Endodermal cell (in vitro differentiated cells): Measurements from ENCODE around the gene EYA2. TPM values are rescaled to one million over a fixed set of nuclear protein-coding genes. Genes with fewer than 3 reads are reported as not detected.

ENCODE experiments used
- DNase-seq: peaks from one replicate; pipeline ENCODE4 v3.0.0-alpha.2; 2017
- H3K27ac ChIP-seq: 2 replicates; pipeline ENCODE4 v1.5.1; 2013; ENCODE audit warnings: mild to moderate bottlenecking, low read depth, low read length, moderate library complexity
- H3K27me3 ChIP-seq: 2 replicates; pipeline ENCODE4 v1.6.1; 2013; ENCODE audit warnings: mild to moderate bottlenecking, low read length, moderate library complexity; ENCODE audit not compliant: insufficient read depth, control insufficient read depth, poor library complexity, severe bottlenecking
- H3K36me3 ChIP-seq: 2 replicates; pipeline ENCODE4 v1.7.0; 2013; ENCODE audit warnings: mild to moderate bottlenecking, low read length, moderate library complexity; ENCODE audit not compliant: control insufficient read depth, insufficient read depth
- H3K4me1 ChIP-seq: one replicate; pipeline ENCODE4 v1.7.0; 2013; ENCODE audit warnings: low read length; ENCODE audit not compliant: control insufficient read depth, insufficient read depth
- H3K4me3 ChIP-seq: 2 replicates; pipeline ENCODE4 v1.5.1; 2013; ENCODE audit warnings: mild to moderate bottlenecking, low read length, moderate library complexity
- H3K9ac ChIP-seq: 2 replicates; pipeline ENCODE4 v1.6.1; 2013; ENCODE audit warnings: mild to moderate bottlenecking, low read length, moderate library complexity; ENCODE audit not compliant: poor library complexity, severe bottlenecking; ENCODE audit errors: extremely low read depth
- H3K9me3 ChIP-seq: 2 replicates; pipeline ENCODE4 v1.6.1; 2013; ENCODE audit warnings: mild to moderate bottlenecking, low read length, moderate library complexity; ENCODE audit not compliant: control insufficient read depth
- H3K27ac Mint-ChIP-seq: 2 replicates; pipeline ENCODE4 v1.8.0; 2020; ENCODE audit warnings: mixed read lengths
- H3K27me3 Mint-ChIP-seq: 2 replicates; pipeline ENCODE4 v1.8.0; 2021; ENCODE audit warnings: mild to moderate bottlenecking, mixed read lengths; ENCODE audit not compliant: insufficient read depth
- H3K36me3 Mint-ChIP-seq: 2 replicates; pipeline ENCODE4 v1.8.0; 2020; ENCODE audit warnings: low read depth, mixed read lengths
- H3K4me1 Mint-ChIP-seq: 2 replicates; pipeline ENCODE4 v1.8.0; 2020; ENCODE audit warnings: mixed read lengths
- H3K4me3 Mint-ChIP-seq: 2 replicates; pipeline ENCODE4 v1.8.0; 2020; ENCODE audit warnings: mild to moderate bottlenecking, moderate library complexity, mixed read lengths
- H3K9me3 Mint-ChIP-seq: 2 replicates; pipeline ENCODE4 v1.8.0; 2020; ENCODE audit warnings: mild to moderate bottlenecking, mixed read lengths
- WGBS, 2 experiments: methylation state at CpG; one replicate each; pipeline versions ENCODE4 v1.1.5 to v1.1.7; 2013; ENCODE audit warnings: missing lambda C conversion rate in 2 of 2, mixed read lengths in 1 of 2; ENCODE audit not compliant: insufficient coverage in 1 of 2, insufficient read length in 1 of 2; 5-methylcytosine and 5-hydroxymethylcytosine counted together
- total RNA-seq, 2 donors: library from RNA; stranded (reverse); fragmentation: NEBNext Ultra II Directional in 1 of 2; extraction: Animal tissue kit (Norgen Biotek cat#: 25700) in 1 of 2; gene quantifications; 2 replicates in 1 of 2; 3 replicates in 1 of 2; pipeline ENCODE4 v1.2.1, GENCODE V29; 2021
- TF ChIP-seq, protein P1 (sequence below): fragments of 200-600 bp; sonication (generic); conservative IDR thresholded peaks from 2 replicates; pipeline ENCODE4 v1.5.0; 2021; ENCODE audit warnings: antibody characterized with exemption, mild to moderate bottlenecking

The EYA2 gene
- total RNA-seq, 2 donors from 2014 or later, result 9.1 to 18.0 TPM

DNA sequence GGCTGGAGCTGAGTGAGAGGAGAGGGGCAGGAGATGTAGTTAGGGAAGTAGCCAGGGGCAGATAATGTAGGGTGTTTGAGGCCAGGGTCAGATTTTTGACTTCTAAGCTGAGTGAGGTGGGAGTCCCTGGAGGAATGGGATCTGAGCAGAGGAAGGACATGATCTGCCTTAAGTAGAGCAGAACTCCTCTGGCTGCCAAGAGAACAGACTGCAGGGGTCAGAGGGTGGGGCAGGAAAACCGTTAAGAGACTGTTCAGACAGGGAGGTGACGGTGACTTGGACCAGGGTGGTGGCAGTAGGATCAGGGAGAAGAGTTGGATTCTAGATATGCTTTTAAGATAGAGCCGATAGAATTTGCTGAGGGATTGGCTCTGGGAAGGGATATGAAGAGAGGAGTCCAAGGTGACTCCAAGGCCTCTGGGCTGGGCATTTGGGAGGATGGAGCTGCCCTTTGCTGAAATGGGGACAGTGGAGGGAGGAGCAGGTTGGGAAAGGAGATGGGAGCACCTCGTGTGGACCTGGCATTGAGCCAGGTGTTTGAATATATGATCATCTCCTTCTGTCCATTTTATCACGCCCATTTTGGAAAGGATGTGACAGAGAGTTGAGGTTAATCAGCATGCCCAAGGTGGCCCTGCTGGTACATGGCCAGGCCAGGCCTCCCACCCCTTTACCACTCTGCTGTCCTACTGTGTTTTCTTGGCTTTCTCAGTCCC lies 18.8 kb downstream of the EYA2 start:
- Mint-ChIP-seq H3K4me3 (no peak overlapping the region), H3K27ac (no peak overlapping the region), H3K4me1 (no peaks in the 10 kb centered on the region)

DNA sequence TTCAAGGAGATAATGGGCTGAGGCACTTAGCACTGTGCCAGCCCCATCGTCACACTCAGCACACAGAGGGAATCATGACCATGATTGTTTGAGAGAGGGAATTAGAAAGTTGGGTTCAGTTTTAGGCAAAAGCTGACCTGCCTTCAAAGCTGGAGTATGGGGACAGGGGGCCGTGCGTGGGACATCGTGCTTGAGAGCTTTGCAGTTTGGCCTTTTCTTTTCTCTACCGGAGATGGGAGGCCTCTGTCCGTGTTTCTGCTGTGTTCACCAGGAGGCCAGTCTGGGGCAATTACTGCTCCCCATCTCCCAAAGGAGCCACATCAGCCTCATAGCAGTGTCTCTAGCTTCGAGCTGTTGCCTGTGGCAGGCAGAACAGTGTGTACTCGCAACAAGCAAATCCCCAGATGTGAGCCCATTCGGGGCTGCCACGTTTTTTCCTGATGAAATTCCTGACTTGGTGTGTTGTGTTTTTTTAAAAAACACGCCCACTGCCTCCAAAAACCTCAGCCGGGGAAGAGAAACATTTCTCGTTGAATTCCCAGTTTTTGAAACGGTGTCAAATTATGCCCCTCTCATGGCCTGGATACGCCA lies 20.2 kb downstream of the EYA2 start:
- no peak overlapping the region for H3K27ac Mint-ChIP-seq
- no peaks in the 10 kb centered on the region for H3K27me3 Mint-ChIP-seq
- Histone ChIP-seq H3K27ac (no peak overlapping the region), H3K9ac (no peak overlapping the region), H3K36me3 (peaks cover 24% of the 10 kb centered on the region), H3K27me3 (no peaks in the 10 kb centered on the region), H3K4me1 (no peaks in the 10 kb centered on the region), H3K4me3 (no peak overlapping the region), H3K9me3 (peaks cover 20% of the 10 kb centered on the region)
- H3K9me3 Mint-ChIP-seq, result peaks cover 16% of the 10 kb centered on the region
- peaks cover 5% of the 10 kb centered on the region for H3K4me1 Mint-ChIP-seq
- DNase-seq, result no peak
- H3K36me3 Mint-ChIP-seq, result peaks cover 24% of the 10 kb centered on the region
- TF ChIP-seq, protein P1, sequence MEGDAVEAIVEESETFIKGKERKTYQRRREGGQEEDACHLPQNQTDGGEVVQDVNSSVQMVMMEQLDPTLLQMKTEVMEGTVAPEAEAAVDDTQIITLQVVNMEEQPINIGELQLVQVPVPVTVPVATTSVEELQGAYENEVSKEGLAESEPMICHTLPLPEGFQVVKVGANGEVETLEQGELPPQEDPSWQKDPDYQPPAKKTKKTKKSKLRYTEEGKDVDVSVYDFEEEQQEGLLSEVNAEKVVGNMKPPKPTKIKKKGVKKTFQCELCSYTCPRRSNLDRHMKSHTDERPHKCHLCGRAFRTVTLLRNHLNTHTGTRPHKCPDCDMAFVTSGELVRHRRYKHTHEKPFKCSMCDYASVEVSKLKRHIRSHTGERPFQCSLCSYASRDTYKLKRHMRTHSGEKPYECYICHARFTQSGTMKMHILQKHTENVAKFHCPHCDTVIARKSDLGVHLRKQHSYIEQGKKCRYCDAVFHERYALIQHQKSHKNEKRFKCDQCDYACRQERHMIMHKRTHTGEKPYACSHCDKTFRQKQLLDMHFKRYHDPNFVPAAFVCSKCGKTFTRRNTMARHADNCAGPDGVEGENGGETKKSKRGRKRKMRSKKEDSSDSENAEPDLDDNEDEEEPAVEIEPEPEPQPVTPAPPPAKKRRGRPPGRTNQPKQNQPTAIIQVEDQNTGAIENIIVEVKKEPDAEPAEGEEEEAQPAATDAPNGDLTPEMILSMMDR, result no peak
- no peak overlapping the region for H3K4me3 Mint-ChIP-seq
- 90 to 91% methylated on average over 14 to 15 of the region's 15 CpGs for WGBS, 2 experiments

More for the DNA sequence above, 18.8 kb downstream of the EYA2 start:
- H3K36me3 ChIP-seq, result peaks cover 21% of the 10 kb centered on the region
- no peaks in the 10 kb centered on the region for H3K27me3 ChIP-seq
- H3K4me3 ChIP-seq, result no peak overlapping the region
- H3K9ac ChIP-seq, result no peak overlapping the region
- no peaks in the 10 kb centered on the region for H3K4me1 ChIP-seq
- Mint-ChIP-seq H3K36me3 (peaks cover 20% of the 10 kb centered on the region), H3K9me3 (peaks cover 11% of the 10 kb centered on the region), H3K27me3 (no peaks in the 10 kb centered on the region)
- WGBS, 2 experiments, result 80 to 98% methylated on average over 5 of the region's 5 CpGs
- no peak overlapping the region for H3K27ac ChIP-seq
- TF ChIP-seq, protein P1, result no peak
- peaks cover 9% of the 10 kb centered on the region for H3K9me3 ChIP-seq
- no peak for DNase-seq

GRCh38 chr20:46915575-46916257 lies 21.1 kb downstream of the EYA2 start:
- Histone ChIP-seq H3K4me1 (no peaks in the 10 kb centered on the region), H3K27ac (no peak overlapping the region), H3K27me3 (no peaks in the 10 kb centered on the region), H3K4me3 (no peak overlapping the region), H3K9ac (no peak overlapping the region), H3K9me3 (peaks cover 20% of the 10 kb centered on the region), H3K36me3 (peaks cover 16% of the 10 kb centered on the region)
- H3K4me1 Mint-ChIP-seq, result peaks cover 12% of the 10 kb centered on the region
- H3K9me3 Mint-ChIP-seq, result peaks cover 16% of the 10 kb centered on the region
- H3K27ac Mint-ChIP-seq, result no peak overlapping the region
- no peak overlapping the region for H3K4me3 Mint-ChIP-seq
- 86 to 98% methylated on average over 4 to 8 of the region's 8 CpGs for WGBS, 2 experiments
- TF ChIP-seq, protein P1, result no peak
- peaks cover 23% of the 10 kb centered on the region for H3K36me3 Mint-ChIP-seq
- no peaks in the 10 kb centered on the region for H3K27me3 Mint-ChIP-seq
- DNase-seq, result no peak
